Measurements from ENCODE around the gene ZFP36.
"Not testable (repeated sequence)": the region's sequence is repeated elsewhere in the genome, so short reads cannot be mapped to it uniquely, and the experiment has no call there.

ZFP36 gene

GRCh38 chr19:39406656-39407409 is at the start of gene ZFP36:
Gene ZFP36, plus strand, starts transcription at chr19:39406847. Its CDS starts 58 bp downstream, at chr19:39406905.
- DNase-seq, result no peak

GRCh38 chr19:39359026-39359425 is 47.6 kb upstream of the ZFP36 start:
- DNase-seq, result no peak

- no peak for DNase-seq
These were observed 46.0 kb upstream of the ZFP36 start for GRCh38 chr19:39360599-39360998.

- DNase-seq, result no peak
These were observed 43.7 kb upstream of the ZFP36 start for GRCh38 chr19:39362682-39363657.

GRCh38 chr19:39363901-39364457 is 42.7 kb upstream of the ZFP36 start:
- DNase-seq, result no peak

GRCh38 chr19:39365531-39365930 is 41.1 kb upstream of the ZFP36 start:
- DNase-seq, result no peak

- DNase-seq, result no peak
These were observed 37.4 kb upstream of the ZFP36 start for GRCh38 chr19:39369200-39369599.

GRCh38 chr19:39370735-39371134 is 35.9 kb upstream of the ZFP36 start:
- no peak for DNase-seq

- DNase-seq, result no peak
These were observed 34.4 kb upstream of the ZFP36 start for GRCh38 chr19:39372047-39372802.

- no peak for DNase-seq
These were observed 33.7 kb upstream of the ZFP36 start for GRCh38 chr19:39372941-39373340.

GRCh38 chr19:39375929-39376328 is 30.7 kb upstream of the ZFP36 start:
- DNase-seq, result no peak

GRCh38 chr19:39377373-39378362 is 29.0 kb upstream of the ZFP36 start:
- no peak for DNase-seq

- DNase-seq, result not testable (repeated sequence)
These were observed 27.3 kb upstream of the ZFP36 start for GRCh38 chr19:39379366-39379765.

GRCh38 chr19:39379865-39380396 is 26.7 kb upstream of the ZFP36 start:
- no peak for DNase-seq

- no peak for DNase-seq
These were observed 25.8 kb upstream of the ZFP36 start for GRCh38 chr19:39380521-39381502.

- DNase-seq, result no peak
These were observed 24.6 kb upstream of the ZFP36 start for GRCh38 chr19:39381910-39382611.

- DNase-seq, result no peak
These were observed 23.4 kb upstream of the ZFP36 start for GRCh38 chr19:39382991-39383828.
